Measurements from ENCODE around the gene KLF9.

Gene KLF9

GRCh38 chr9:70421272-70422180 lies 7.1 kb upstream of the KLF9 start:
- TF ChIP-seq ZFX (IDR thresholded peaks at IDR 0.05; ENCODE audit: borderline replicate concordance) (no peak), CTCF (IDR thresholded peaks at IDR 0.05) (no peak)
- peak overlapping the region; percentile 100 for H3K27ac ChIP-seq

DNA sequence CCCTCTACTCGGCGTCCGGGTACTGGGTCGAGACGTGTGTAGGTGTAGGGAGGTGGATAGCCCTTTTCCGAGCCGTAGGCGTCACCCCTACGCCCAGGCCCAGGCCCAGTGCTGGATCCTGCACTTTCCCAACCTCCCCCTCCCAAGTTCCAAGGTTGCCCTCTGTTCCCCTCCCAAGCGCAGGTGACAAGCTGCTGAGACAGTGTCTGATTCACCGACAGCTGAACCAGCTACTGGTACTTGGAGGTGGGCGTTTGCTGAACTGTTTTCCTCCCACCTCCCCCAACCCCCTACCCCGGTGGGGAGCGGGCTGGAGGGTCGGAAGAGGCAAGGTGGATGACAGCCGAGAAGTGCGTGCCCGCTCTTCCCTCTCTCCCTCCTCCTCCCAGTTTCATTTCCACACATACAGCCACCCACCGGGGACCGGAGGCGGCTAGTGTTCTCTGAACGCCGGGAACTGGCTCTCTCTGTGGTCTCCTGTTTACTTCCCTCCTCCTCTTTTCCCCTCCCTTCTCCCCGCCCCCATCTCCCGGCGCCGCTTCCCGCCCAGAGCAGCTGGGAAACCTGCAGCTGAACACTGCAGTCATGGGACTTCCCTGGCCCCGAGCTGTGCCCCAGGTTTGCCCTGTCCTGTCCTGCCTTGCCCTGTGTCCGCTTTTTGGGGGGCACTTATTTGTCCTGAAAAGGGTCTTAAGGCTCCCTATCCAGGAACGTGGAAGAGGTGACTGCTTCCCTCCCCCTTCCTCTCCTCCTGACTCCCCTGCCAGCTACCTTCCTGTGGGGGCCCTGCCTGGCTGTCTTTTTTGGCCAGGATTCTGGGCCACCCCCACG lies 6.2 kb upstream of the KLF9 start:
- TF ChIP-seq CTCF (IDR thresholded peaks at IDR 0.05) (no peak), ZFX (IDR thresholded peaks at IDR 0.05; ENCODE audit: borderline replicate concordance) (no peak)
- H3K27ac ChIP-seq = peak overlapping the region; percentile 100

GRCh38 chr9:70419556-70420440 lies 5.3 kb upstream of the KLF9 start:
- TF ChIP-seq ZFX (IDR thresholded peaks at IDR 0.05; ENCODE audit: borderline replicate concordance) (no peak), CTCF (IDR thresholded peaks at IDR 0.05) (peak; percentile 21)
- H3K27ac ChIP-seq = peak overlapping the region; percentile 100

- peak overlapping the region; percentile 100 for H3K27ac ChIP-seq
- no peak for TF ChIP-seq ZFX (IDR thresholded peaks at IDR 0.05; ENCODE audit: borderline replicate concordance)
- no peak for TF ChIP-seq CTCF (IDR thresholded peaks at IDR 0.05)
These were observed 4.5 kb upstream of the KLF9 start for GRCh38 chr9:70418822-70419555.

GRCh38 chr9:70415476-70415875 lies 1.0 kb upstream of the KLF9 start:
- no peak overlapping the region; the same call in 1 of the 2 replicates for H3K27ac ChIP-seq
- TF ChIP-seq CTCF (IDR thresholded peaks at IDR 0.05) (no peak), ZFX (IDR thresholded peaks at IDR 0.05; ENCODE audit: borderline replicate concordance) (no peak)

DNA sequence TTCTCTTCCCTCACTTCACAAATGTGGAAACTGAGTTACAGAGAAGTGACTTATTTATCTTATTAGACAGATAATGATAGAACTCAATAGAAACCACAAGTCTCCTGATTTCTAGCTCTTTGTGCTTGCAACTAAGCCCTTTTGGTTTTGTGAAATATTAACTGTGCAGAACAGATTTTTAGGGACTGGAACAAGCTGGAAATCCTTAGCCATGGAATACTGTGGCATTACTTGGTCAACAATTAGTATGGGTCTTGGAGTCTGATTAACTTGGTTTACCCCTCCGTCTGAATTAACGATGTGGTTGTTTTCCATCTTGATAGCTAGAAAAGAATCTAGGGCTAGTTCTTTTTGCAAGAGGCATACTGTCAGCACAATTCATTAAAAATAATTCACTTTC lies 584 bp upstream of the KLF9 start:
- H3K27ac ChIP-seq = peak overlapping the region; percentile 95
- TF ChIP-seq CTCF (IDR thresholded peaks at IDR 0.05) (no peak), ZFX (IDR thresholded peaks at IDR 0.05; ENCODE audit: borderline replicate concordance) (no peak)
